ENCODE measurements around the gene DYTN.
"Not testable (repeated sequence)": the region's sequence is repeated elsewhere in the genome, so short reads cannot be mapped to it uniquely, and the experiment has no call there.

Gene DYTN

GRCh38 chr2:206718296-206718695 lies at the start of gene DYTN:
DYTN (minus strand) TSS chr2:206718396; CDS start chr2:206718279, 117 bp downstream.
- no peak for DNase-seq

GRCh38 chr2:206766057-206766930 lies 48.1 kb upstream of the DYTN start:
- no peak for DNase-seq

GRCh38 chr2:206765242-206766056 lies 47.3 kb upstream of the DYTN start, which contains the start of the genes FASTKD2 and MDH1B:
FASTKD2 (plus strand) TSS chr2:206765606; CDS start chr2:206766694, 1,088 bp downstream.
MDH1B (minus strand) TSS chr2:206765328; CDS start chr2:206765271, 57 bp downstream.
- peak; percentile 88 to 90 for DNase-seq

GRCh38 chr2:206764673-206765241 lies 46.6 kb upstream of the DYTN start:
- no peak for DNase-seq

- no peak for DNase-seq
Observed at GRCh38 chr2:206756816-206757215, 38.6 kb upstream of the DYTN start.

GRCh38 chr2:206740800-206741199 lies 22.6 kb upstream of the DYTN start:
- DNase-seq: no peak

GRCh38 chr2:206739271-206739670 lies 21.1 kb upstream of the DYTN start:
- DNase-seq: no peak

- DNase-seq: no peak
Observed at GRCh38 chr2:206736935-206737334, 18.7 kb upstream of the DYTN start.

- DNase-seq: no peak
Observed at GRCh38 chr2:206733341-206733740, 15.1 kb upstream of the DYTN start.

- DNase-seq: no peak
Observed at GRCh38 chr2:206728277-206729199, 10.3 kb upstream of the DYTN start.

GRCh38 chr2:206727287-206727686 lies 9.1 kb upstream of the DYTN start:
- no peak for DNase-seq

GRCh38 chr2:206723288-206723687 lies 5.1 kb upstream of the DYTN start:
- no peak for DNase-seq

- DNase-seq: no peak
Observed at GRCh38 chr2:206721256-206721920, 3.2 kb upstream of the DYTN start.

- DNase-seq: no peak
Observed at GRCh38 chr2:206716623-206717022, 1.6 kb downstream of the DYTN start.

- not testable (repeated sequence) for DNase-seq
Observed at GRCh38 chr2:206715183-206715582, 3.0 kb downstream of the DYTN start.

- no peak for DNase-seq
Observed at GRCh38 chr2:206713746-206714145, 4.5 kb downstream of the DYTN start.

GRCh38 chr2:206708286-206708685 lies 9.9 kb downstream of the DYTN start:
- DNase-seq: no peak

GRCh38 chr2:206707164-206707701 lies 11.0 kb downstream of the DYTN start:
- no peak for DNase-seq

- no peak for DNase-seq
Observed at GRCh38 chr2:206701952-206702605, 16.1 kb downstream of the DYTN start.

GRCh38 chr2:206700156-206700555 lies 18.0 kb downstream of the DYTN start:
- DNase-seq: no peak

- no peak for DNase-seq
Observed at GRCh38 chr2:206698811-206699210, 19.4 kb downstream of the DYTN start.
